Esophagus squamous epithelium (tissue), 4 donors: ENCODE results near the gene DAG1.

Experiments used
- CTCF ChIP-seq, 6 experiments: fragments of 450-650 bp in 4 of 6; fragments of 200-600 bp in 2 of 6; sonication (generic) in 2 of 6; IDR thresholded peaks; one replicate each; pipeline ENCODE4 v1.5.1; 2016 to 2019; ENCODE audit warnings: antibody characterized with exemption in 6 of 6, mild to moderate bottlenecking in 4 of 6, moderate library complexity in 4 of 6
- POLR2A ChIP-seq, 4 donors: fragments of 450-650 bp; IDR thresholded peaks; one replicate each; pipeline ENCODE4 v1.6.1; 2017; ENCODE audit warnings: antibody characterized with exemption in 4 of 4, mild to moderate bottlenecking in 4 of 4, moderate library complexity in 3 of 4

GRCh38 chr3:49553692-49554632 lies 83.9 kb downstream of the DAG1 start, which contains the start of gene BSN:
- TF ChIP-seq CTCF (IDR thresholded peaks at IDR 0.05) (no peak), POLR2A (IDR thresholded peaks at IDR 0.05) (no peak)
